ENCODE results near the gene CRAT.

GRCh38 chr9:129122133-129122532, 11.5 kb upstream of the CRAT start:
- no peak for TF ChIP-seq CTCF (conservative IDR thresholded peaks at IDR 0.05; ENCODE audit: low read depth, low read length)
- TF ChIP-seq EZH2 (IDR thresholded peaks at IDR 0.05; ENCODE audit: borderline replicate concordance, low read depth, low read length, poor library complexity, severe bottlenecking): no peak

Data from A673 (cell line).